NT2/D1 (cell line): ENCODE measurements around the gene RPUSD4.

ENCODE experiments used
- DNase-seq: peaks from one replicate; pipeline ENCODE4 v3.0.0-alpha.2; 2011; ENCODE audit warnings: low read depth, low spot score
- H3K27me3 ChIP-seq: 2 replicates; pipeline ENCODE4 v1.6.0; 2011; ENCODE audit warnings: mild to moderate bottlenecking; ENCODE audit not compliant: insufficient read length, insufficient read depth
- H3K36me3 ChIP-seq: 2 replicates; pipeline ENCODE4 v1.6.1; 2011; ENCODE audit warnings: mild to moderate bottlenecking, low read length, mixed read lengths; ENCODE audit not compliant: insufficient read depth, insufficient read length
- H3K4me1 ChIP-seq: 2 replicates; pipeline ENCODE4 v1.5.1; 2011; ENCODE audit not compliant: insufficient read depth, insufficient read length
- H3K4me3 ChIP-seq: 2 replicates; pipeline ENCODE4 v1.5.1; 2011; ENCODE audit warnings: low read depth; ENCODE audit not compliant: insufficient read length
- H3K9ac ChIP-seq: 2 replicates; pipeline ENCODE4 v1.6.0; 2011; ENCODE audit warnings: low read depth; ENCODE audit not compliant: insufficient read length
- H3K9me3 ChIP-seq: 2 replicates; pipeline ENCODE4 v1.5.1; 2011; ENCODE audit warnings: mild to moderate bottlenecking, low read length; ENCODE audit not compliant: insufficient read depth
- SUZ12 ChIP-seq: IDR thresholded peaks from 2 replicates; pipeline ENCODE4 v1.6.1; 2011; ENCODE audit not compliant: insufficient read length, insufficient read depth; ENCODE audit errors: extremely low read depth
- YY1 ChIP-seq: IDR thresholded peaks from 2 replicates; pipeline ENCODE4 v1.6.1; 2011; ENCODE audit not compliant: insufficient read length, insufficient read depth
- ZNF274 ChIP-seq: IDR thresholded peaks from 2 replicates; pipeline ENCODE4 v1.6.1; 2011; ENCODE audit warnings: mild to moderate bottlenecking, low read depth, low read length

Gene RPUSD4

DNA sequence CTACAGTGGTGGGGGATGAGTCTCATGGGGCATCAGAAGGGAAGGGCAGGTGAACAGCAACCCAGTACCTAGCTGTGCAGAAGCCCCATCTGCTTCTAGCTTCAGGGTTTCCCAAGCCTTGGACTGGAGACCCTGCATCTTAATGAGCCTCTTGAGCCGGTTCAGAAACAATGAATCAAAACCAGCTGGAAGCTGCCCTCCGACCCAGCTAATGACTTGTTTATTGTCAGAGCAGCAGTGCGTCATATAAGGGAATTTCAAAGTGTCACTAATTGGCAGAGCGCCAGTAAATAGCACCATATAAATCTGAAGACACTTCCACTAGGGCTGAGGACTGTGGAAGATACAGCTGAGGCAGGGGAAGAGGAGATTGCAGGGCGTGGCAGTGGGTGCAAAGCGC, 57.5 kb downstream of the RPUSD4 start:
- H3K9ac ChIP-seq = no peak overlapping the region
- TF ChIP-seq YY1 = no peak
- TF ChIP-seq ZNF274 = no peak
- no peak for TF ChIP-seq SUZ12
- no peak for DNase-seq

DNA sequence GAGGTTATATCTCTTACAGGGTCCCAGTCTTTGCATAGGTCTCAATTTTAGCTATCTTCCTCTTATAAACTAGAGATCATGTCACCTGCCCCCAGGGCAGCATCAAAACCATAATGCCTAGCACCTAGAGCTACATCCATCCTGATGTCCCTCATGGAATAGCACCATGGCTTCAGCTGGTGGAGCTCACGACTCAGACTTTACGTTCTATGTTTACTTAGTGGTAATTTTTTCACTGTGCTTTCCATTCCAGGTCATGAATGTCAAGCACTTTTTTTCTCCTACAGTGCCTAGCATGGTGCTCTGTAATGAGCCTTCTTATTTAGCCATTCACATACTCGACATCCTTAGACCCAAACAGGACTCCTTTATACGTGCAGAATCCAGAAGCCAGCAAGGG, 58.4 kb downstream of the RPUSD4 start:
- no peak overlapping the region for H3K4me3 ChIP-seq
- TF ChIP-seq YY1 = no peak
- no peak for TF ChIP-seq ZNF274
- TF ChIP-seq SUZ12 = no peak

More for the DNA sequence above, 57.5 kb downstream of the RPUSD4 start:
- H3K4me3 ChIP-seq = no peak overlapping the region
- H3K27me3 ChIP-seq = peaks cover 3% of the 10 kb centered on the region
- H3K36me3 ChIP-seq = no peaks in the 10 kb centered on the region
- H3K9me3 ChIP-seq = peaks cover 8% of the 10 kb centered on the region; the same call in 1 of the 2 replicates
- H3K4me1 ChIP-seq = peaks cover 5% of the 10 kb centered on the region

GRCh38 chr11:126152586-126152985, 58.9 kb downstream of the RPUSD4 start:
- no peak overlapping the region for H3K4me3 ChIP-seq
- H3K36me3 ChIP-seq = no peaks in the 10 kb centered on the region
- no peak overlapping the region for H3K9ac ChIP-seq
- no peak for DNase-seq
- peaks cover 8% of the 10 kb centered on the region; the same call in 1 of the 2 replicates for H3K9me3 ChIP-seq
- peaks cover 6% of the 10 kb centered on the region for H3K4me1 ChIP-seq
- TF ChIP-seq ZNF274 (no peak), YY1 (no peak), SUZ12 (no peak)
- peaks cover 3% of the 10 kb centered on the region for H3K27me3 ChIP-seq

More for the DNA sequence above, 58.4 kb downstream of the RPUSD4 start:
- peaks cover 8% of the 10 kb centered on the region; the same call in 1 of the 2 replicates for H3K9me3 ChIP-seq
- H3K27me3 ChIP-seq = peaks cover 3% of the 10 kb centered on the region
- H3K36me3 ChIP-seq = no peaks in the 10 kb centered on the region
- H3K4me1 ChIP-seq = peaks cover 4% of the 10 kb centered on the region
- no peak for DNase-seq
- H3K9ac ChIP-seq = no peak overlapping the region

GRCh38 chr11:126152152-126152551, 59.3 kb downstream of the RPUSD4 start:
- Histone ChIP-seq H3K9ac (no peak overlapping the region), H3K4me1 (peaks cover 10% of the 10 kb centered on the region), H3K4me3 (no peak overlapping the region), H3K36me3 (no peaks in the 10 kb centered on the region), H3K9me3 (peaks cover 8% of the 10 kb centered on the region; the same call in 1 of the 2 replicates), H3K27me3 (peaks cover 3% of the 10 kb centered on the region)
- TF ChIP-seq SUZ12 (no peak), ZNF274 (no peak)
- DNase-seq = no peak
